ENCODE data around the gene NUP62.

The NUP62 gene

GRCh38 chr19:49912965-49913685 is 16.2 kb downstream of the NUP62 start:
- no peak for TF ChIP-seq CTCF (IDR thresholded peaks at IDR 0.05; ENCODE audit: low read depth, low read length)

GRCh38 chr19:49911381-49912145 is 17.7 kb downstream of the NUP62 start:
- TF ChIP-seq CTCF (IDR thresholded peaks at IDR 0.05; ENCODE audit: low read depth, low read length), result no peak

More at GRCh38 chr19:49912965-49913685, 16.2 kb downstream of the NUP62 start:
- no peak for DNase-seq (ENCODE audit: extremely low read depth, low read depth)

GRCh38 chr19:49910179-49910578 is 19.1 kb downstream of the NUP62 start:
- no peak for TF ChIP-seq CTCF (IDR thresholded peaks at IDR 0.05; ENCODE audit: low read depth, low read length)
- no peak for DNase-seq (ENCODE audit: extremely low read depth, low read depth)

More at GRCh38 chr19:49911381-49912145, 17.7 kb downstream of the NUP62 start:
- no peak for DNase-seq (ENCODE audit: extremely low read depth, low read depth)

GRCh38 chr19:49908480-49909420 is 20.6 kb downstream of the NUP62 start:
- no peak for DNase-seq (ENCODE audit: extremely low read depth, low read depth)
- TF ChIP-seq CTCF (IDR thresholded peaks at IDR 0.05; ENCODE audit: low read depth, low read length), result no peak

- TF ChIP-seq CTCF (IDR thresholded peaks at IDR 0.05; ENCODE audit: low read depth, low read length), result no peak
- no peak for DNase-seq (ENCODE audit: extremely low read depth, low read depth)
These were observed 21.4 kb downstream of the NUP62 start for GRCh38 chr19:49907745-49908446.

- no peak for TF ChIP-seq CTCF (IDR thresholded peaks at IDR 0.05; ENCODE audit: low read depth, low read length)
- DNase-seq (ENCODE audit: extremely low read depth, low read depth), result no peak
These were observed 22.3 kb downstream of the NUP62 start for GRCh38 chr19:49906879-49907564.

All from AG09319 (cell line).